GM21367 (cell line): ENCODE results near the gene TGM1.
"Not testable (repeated sequence)": the region's sequence is repeated elsewhere in the genome, so short reads cannot be mapped to it uniquely, and the experiment has no call there.

Experiments
- ATAC-seq: cut with Tn5 transposase; IDR thresholded peaks from one replicate; pipeline ENCODE4 v1.9.1; 2021; ENCODE audit not compliant: unreplicated experiment

The TGM1 gene

DNA sequence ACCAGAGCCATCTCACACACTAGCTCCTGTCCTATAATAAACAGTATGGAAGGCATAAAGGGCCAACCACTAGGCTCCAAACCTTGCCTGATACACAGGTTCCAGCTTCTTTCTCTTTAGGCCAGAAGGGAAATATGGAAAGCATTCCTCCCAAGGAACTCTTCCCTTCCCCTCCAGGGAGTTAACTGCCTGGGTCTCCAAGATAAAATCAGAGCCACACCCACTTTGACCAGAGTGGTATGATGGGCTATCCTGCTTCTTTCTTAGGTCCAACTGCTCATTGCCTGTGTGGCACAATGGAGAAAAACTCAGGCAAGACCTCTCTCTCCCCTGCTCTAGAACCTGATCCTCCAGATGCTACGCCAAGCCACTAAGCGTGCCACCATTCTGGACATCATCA, 55.4 kb downstream of the TGM1 start:
- ATAC-seq: no peak

- ATAC-seq: no peak
Observed at GRCh38 chr14:24207104-24207551, 55.8 kb downstream of the TGM1 start.

DNA sequence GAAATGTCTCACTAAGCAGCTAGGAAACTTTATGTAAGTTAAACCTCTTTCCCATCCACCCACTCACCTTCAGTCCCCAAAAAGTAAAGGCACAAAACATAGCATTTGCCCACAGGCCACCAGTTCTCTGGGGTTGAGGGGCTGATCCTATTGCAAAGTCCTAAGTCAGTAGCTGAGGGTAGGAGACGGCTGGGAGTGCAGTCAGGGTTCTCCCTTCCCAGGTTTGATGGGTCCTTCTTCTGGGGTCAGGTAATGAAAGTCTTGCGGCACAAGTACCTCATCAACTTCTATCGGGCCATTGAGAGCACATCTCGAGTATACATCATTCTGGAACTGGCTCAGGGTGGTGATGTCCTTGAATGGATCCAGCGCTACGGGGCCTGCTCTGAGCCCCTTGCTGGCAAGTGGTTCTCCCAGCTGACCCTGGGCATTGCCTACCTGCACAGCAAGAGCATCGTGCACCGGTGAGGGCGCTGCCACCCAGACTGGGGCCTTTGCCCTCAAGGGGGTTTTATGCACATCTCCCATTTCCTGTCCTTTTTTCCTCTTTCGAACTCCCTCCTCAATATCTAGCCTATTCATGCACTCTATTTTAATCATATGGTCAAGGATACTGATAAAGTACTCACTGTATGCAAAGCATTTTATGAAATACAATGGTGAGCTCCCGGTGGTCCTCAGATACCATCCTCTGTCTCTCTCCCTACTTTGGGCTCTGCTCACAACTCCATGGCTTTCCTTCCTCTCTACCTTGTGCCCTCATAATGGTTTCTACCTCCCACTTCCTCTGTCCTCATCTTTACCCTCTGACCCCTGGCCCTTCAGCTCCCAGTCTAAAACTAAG, 56.5 kb downstream of the TGM1 start:
- ATAC-seq: no peak

DNA sequence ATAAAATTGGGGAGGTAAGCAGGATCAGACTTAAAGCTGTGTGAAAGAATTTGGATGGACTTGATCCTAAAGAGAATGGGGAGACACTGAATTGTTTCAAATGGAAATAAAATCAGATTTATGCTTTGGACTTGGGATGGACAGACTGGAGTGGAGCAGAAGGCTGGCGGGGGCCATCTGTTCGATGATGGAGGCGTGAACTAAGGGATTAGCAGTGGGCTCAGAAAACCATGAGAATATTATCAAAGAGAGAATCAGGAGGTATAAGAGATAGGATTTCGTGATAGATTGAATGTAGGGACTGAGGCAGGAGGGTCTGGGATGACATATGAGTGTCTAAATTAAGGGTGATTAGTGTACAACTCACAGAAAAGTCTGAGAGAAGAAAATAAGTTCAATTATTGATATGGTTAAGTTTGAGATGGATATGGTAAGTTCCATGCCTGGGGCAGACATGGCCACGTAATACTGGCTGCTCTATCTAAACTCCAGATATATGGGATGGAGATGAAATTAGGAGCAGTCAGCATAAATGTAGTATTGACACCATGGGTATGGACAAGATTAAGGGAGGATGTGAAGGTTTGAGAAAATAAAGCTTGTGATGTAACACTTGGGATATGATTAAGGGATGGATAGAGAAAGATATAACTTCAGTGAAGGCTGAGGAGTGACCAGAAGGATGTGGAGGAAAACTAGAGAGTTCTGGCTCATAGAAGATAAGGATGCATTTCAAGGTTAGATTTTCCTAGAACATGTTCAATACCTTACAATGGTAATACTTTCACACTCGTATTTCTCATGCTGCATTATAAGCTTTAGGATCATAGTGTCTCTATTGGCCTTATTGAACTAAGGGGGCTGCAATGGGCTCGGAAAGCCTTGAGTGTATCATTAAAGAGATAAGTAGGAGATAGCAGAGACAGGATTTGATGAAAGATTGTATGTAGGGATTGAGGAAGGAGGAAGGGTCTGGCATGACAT, 58.5 kb downstream of the TGM1 start:
- ATAC-seq: no peak

- ATAC-seq: not testable (repeated sequence)
Observed at GRCh38 chr14:24203249-24203886, 59.6 kb downstream of the TGM1 start.

- ATAC-seq: not testable (repeated sequence)
Observed at GRCh38 chr14:24202538-24202937, 60.4 kb downstream of the TGM1 start.
